ENCODE results near the gene RNF181.

RNF181 gene

DNA sequence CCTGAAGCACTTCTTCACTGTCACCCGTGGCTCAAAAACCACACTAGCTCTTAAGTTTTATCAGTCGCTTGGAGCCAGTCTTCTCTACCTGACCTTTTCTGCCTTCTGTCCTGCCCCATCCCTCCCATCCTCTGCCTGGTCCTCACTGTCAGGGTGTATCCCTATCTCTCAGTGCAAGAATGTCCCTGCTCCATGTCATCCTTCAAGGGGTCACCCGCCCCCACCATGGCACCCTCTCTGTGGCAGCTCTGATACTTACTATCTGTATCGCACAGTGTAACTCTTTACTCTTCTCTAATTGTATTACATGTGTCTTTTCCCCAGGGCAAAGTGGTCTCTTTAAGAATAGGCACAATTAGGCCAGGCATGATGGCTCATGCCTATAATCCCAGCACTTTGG lies 6.9 kb upstream of the RNF181 start:
- Histone ChIP-seq H3K27me3 (ENCODE audit: control insufficient read depth, insufficient read depth, low read length) (no peaks in the 10 kb centered on the region), H2AFZ (no peak overlapping the region), H3K4me3 (ENCODE audit: low read depth, low read length) (no peak overlapping the region), H3K4me2 (ENCODE audit: low read length) (no peak overlapping the region), H3K9me3 (ENCODE audit: control insufficient read depth, low read length) (no peaks in the 10 kb centered on the region), H3K9ac (no peak overlapping the region), H3K4me1 (peaks cover 7% of the 10 kb centered on the region), H3K27ac (peak overlapping the region; percentile 69), H3K36me3 (ENCODE audit: control insufficient read depth, insufficient read depth, low read length) (no peaks in the 10 kb centered on the region), H3K79me2 (peaks cover 30% of the 10 kb centered on the region)
- TF ChIP-seq, protein P1, sequence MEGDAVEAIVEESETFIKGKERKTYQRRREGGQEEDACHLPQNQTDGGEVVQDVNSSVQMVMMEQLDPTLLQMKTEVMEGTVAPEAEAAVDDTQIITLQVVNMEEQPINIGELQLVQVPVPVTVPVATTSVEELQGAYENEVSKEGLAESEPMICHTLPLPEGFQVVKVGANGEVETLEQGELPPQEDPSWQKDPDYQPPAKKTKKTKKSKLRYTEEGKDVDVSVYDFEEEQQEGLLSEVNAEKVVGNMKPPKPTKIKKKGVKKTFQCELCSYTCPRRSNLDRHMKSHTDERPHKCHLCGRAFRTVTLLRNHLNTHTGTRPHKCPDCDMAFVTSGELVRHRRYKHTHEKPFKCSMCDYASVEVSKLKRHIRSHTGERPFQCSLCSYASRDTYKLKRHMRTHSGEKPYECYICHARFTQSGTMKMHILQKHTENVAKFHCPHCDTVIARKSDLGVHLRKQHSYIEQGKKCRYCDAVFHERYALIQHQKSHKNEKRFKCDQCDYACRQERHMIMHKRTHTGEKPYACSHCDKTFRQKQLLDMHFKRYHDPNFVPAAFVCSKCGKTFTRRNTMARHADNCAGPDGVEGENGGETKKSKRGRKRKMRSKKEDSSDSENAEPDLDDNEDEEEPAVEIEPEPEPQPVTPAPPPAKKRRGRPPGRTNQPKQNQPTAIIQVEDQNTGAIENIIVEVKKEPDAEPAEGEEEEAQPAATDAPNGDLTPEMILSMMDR (IDR thresholded peaks at IDR 0.05): no peak

- Histone ChIP-seq H3K36me3 (ENCODE audit: control insufficient read depth, insufficient read depth, low read length) (no peaks in the 10 kb centered on the region), H3K4me3 (ENCODE audit: low read depth, low read length) (no peak overlapping the region), H3K4me1 (peaks cover 8% of the 10 kb centered on the region), H3K27me3 (ENCODE audit: control insufficient read depth, insufficient read depth, low read length) (no peaks in the 10 kb centered on the region), H3K9me3 (ENCODE audit: control insufficient read depth, low read length) (no peaks in the 10 kb centered on the region), H3K79me2 (peaks cover 32% of the 10 kb centered on the region), H2AFZ (no peak overlapping the region), H3K27ac (peak overlapping the region; percentile 69), H3K9ac (no peak overlapping the region), H3K4me2 (ENCODE audit: low read length) (no peak overlapping the region)
- TF ChIP-seq, protein P1 (IDR thresholded peaks at IDR 0.05): no peak
Observed at GRCh38 chr2:85589181-85589580, 6.4 kb upstream of the RNF181 start.

DNA sequence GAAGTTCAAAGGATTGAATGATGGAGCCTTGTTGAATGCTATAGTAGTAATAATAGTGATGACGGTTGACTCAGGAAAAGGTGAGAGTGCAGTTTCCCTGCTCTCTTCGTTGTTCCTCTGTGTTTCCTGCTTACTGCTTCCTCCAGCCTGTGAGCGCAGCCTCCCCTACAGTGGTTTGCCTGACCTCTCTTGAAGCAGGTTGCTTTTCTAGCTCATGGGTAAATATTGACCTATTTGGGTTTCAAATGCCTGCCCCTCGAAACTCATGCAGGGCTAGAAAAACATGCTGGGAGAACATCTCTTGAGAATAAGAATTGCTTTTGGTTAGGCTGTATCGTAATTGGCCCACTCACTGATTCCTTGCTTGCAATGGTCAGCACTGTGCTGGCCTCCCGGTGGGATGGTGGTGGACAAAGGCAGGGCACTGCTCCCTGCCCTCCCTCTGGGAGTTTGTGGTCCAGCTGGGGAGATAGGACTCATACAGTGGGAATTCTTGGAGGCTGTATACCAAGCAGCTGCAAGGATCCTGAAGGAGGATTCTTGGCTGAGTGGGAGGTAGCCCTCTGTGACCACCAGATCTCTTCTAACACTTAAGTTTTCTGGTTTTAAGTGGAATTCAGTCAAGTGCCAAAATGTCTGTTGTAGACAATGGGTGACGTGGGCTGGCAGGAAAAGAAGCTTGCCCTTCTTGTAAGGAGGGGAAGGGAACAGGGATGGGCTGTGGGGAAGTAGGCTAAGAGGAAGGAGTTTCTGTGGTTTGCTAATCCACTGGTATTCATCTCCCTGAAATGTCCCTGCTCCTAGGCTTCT lies 5.4 kb upstream of the RNF181 start:
- no peaks in the 10 kb centered on the region for H3K9me3 ChIP-seq (ENCODE audit: control insufficient read depth, low read length)
- peaks cover 32% of the 10 kb centered on the region for H3K79me2 ChIP-seq
- no peak overlapping the region for H2AFZ ChIP-seq
- peak overlapping the region; percentile 79 for H3K27ac ChIP-seq
- TF ChIP-seq, protein P1 (IDR thresholded peaks at IDR 0.05): no peak
- H3K4me3 ChIP-seq (ENCODE audit: low read depth, low read length): no peak overlapping the region
- H3K4me2 ChIP-seq (ENCODE audit: low read length): no peak overlapping the region
- H3K4me1 ChIP-seq: peaks cover 10% of the 10 kb centered on the region
- H3K27me3 ChIP-seq (ENCODE audit: control insufficient read depth, insufficient read depth, low read length): no peaks in the 10 kb centered on the region
- no peak overlapping the region for H3K9ac ChIP-seq
- no peaks in the 10 kb centered on the region for H3K36me3 ChIP-seq (ENCODE audit: control insufficient read depth, insufficient read depth, low read length)

DNA sequence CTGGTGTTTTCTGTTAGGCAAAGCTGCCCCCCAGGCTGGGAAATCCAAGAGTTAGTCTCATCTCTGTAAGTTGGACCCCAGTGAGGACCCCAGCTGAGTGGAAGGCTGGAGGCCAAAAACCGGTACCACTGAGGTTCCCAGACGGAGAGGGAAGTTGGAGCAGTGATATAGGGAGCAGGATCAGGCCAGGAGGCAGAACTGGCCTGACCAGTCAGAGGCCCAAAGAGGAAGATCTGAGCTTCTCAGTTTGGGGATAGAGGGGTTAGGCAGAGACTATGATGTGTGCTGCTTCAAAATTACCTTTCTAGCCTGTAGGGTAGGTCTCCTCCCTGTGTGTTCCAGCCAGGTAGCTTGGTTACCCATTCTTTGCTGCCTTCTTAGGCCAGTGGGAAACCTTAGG lies 4.6 kb upstream of the RNF181 start:
- Histone ChIP-seq H3K27ac (peak overlapping the region; percentile 79), H3K4me1 (peaks cover 7% of the 10 kb centered on the region), H3K4me3 (ENCODE audit: low read depth, low read length) (no peak overlapping the region)

More for the DNA sequence above, 4.6 kb upstream of the RNF181 start:
- TF ChIP-seq, protein P1 (IDR thresholded peaks at IDR 0.05): no peak
- no peaks in the 10 kb centered on the region for H3K9me3 ChIP-seq (ENCODE audit: control insufficient read depth, low read length)
- no peaks in the 10 kb centered on the region for H3K36me3 ChIP-seq (ENCODE audit: control insufficient read depth, insufficient read depth, low read length)
- no peak overlapping the region for H3K9ac ChIP-seq
- no peaks in the 10 kb centered on the region for H3K27me3 ChIP-seq (ENCODE audit: control insufficient read depth, insufficient read depth, low read length)
- H2AFZ ChIP-seq: no peak overlapping the region
- no peak overlapping the region for H3K4me2 ChIP-seq (ENCODE audit: low read length)
- H3K79me2 ChIP-seq: peaks cover 33% of the 10 kb centered on the region

Measured in parathyroid adenoma (tissue), 2 donors.